ENCODE results near the gene ERBIN. TPM values are rescaled to one million over a fixed set of nuclear protein-coding genes. Genes with fewer than 3 reads are reported as not detected.

Gene ERBIN
- total and polyA plus RNA-seq, 10 of the 15 experiments (the other 5 are each of a cell fraction or from before 2014, with no cell fraction given), result 9.5 to 91.1 (median 49.4) TPM

DNA sequence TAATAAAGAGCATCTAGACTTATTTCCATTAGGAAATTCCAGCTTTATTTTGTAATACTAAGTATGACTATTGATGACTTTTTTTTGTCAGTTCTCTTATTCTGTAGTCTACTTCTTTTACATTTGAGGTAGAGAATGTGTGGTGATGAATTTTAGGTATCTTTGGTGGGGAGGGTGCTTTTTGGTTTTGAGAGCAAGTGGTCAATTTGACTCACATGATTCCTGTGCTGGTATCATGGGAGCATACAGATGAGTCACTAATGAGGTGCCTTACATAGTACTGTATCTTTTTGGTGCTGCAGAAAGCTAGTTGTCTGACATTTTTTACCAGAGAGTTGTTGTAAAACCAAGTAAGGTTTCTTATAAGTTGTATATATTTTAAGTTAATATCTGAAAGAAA lies 35.3 kb downstream of the ERBIN start (continued):
- TF ChIP-seq, protein P1, sequence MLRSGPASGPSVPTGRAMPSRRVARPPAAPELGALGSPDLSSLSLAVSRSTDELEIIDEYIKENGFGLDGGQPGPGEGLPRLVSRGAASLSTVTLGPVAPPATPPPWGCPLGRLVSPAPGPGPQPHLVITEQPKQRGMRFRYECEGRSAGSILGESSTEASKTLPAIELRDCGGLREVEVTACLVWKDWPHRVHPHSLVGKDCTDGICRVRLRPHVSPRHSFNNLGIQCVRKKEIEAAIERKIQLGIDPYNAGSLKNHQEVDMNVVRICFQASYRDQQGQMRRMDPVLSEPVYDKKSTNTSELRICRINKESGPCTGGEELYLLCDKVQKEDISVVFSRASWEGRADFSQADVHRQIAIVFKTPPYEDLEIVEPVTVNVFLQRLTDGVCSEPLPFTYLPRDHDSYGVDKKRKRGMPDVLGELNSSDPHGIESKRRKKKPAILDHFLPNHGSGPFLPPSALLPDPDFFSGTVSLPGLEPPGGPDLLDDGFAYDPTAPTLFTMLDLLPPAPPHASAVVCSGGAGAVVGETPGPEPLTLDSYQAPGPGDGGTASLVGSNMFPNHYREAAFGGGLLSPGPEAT (IDR thresholded peaks at IDR 0.05; ENCODE audit: low read depth), result peak; percentile 51; the same call in 1 of the 2 replicates
- TF ChIP-seq, protein P2, sequence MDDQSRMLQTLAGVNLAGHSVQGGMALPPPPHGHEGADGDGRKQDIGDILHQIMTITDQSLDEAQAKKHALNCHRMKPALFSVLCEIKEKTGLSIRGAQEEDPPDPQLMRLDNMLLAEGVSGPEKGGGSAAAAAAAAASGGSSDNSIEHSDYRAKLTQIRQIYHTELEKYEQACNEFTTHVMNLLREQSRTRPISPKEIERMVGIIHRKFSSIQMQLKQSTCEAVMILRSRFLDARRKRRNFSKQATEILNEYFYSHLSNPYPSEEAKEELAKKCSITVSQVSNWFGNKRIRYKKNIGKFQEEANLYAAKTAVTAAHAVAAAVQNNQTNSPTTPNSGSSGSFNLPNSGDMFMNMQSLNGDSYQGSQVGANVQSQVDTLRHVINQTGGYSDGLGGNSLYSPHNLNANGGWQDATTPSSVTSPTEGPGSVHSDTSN (IDR thresholded peaks at IDR 0.05; ENCODE audit: insufficient replicate concordance, low read depth, low read length), result no peak
- no peak for TF ChIP-seq NR2C1 (IDR thresholded peaks at IDR 0.05)
- no peak for TF ChIP-seq ASH2L (IDR thresholded peaks at IDR 0.05; ENCODE audit: borderline replicate concordance, low read depth)
- TF ChIP-seq SREBF2 (IDR thresholded peaks at IDR 0.05; ENCODE audit: low read length), result no peak
- no peak for TF ChIP-seq ETV6 (conservative IDR thresholded peaks at IDR 0.05 in 1 of 2, IDR thresholded peaks at IDR 0.05 in 1 of 2; ENCODE audit: borderline replicate concordance in 1 of 2, low read depth in 1 of 2)
- no peak for TF ChIP-seq WRNIP1 (IDR thresholded peaks at IDR 0.05; ENCODE audit: borderline replicate concordance, low read depth, low read length)
- no peak for TF ChIP-seq ZSCAN29 (IDR thresholded peaks at IDR 0.05)
- TF ChIP-seq HDGF (IDR thresholded peaks at IDR 0.05), result no peak
- no peak for TF ChIP-seq SIN3A (IDR thresholded peaks at IDR 0.05; ENCODE audit: low read depth, low read length)
- peak; percentile 36; the same call in 1 of the 2 replicates for TF ChIP-seq NBN (IDR thresholded peaks at IDR 0.05)
- no peak for TF ChIP-seq EED (IDR thresholded peaks at IDR 0.05; ENCODE audit: low read depth)
- no peak for TF ChIP-seq SIX5 (IDR thresholded peaks at IDR 0.05; ENCODE audit: low read depth, low read length, severe bottlenecking)
- TF ChIP-seq CHD1 (IDR thresholded peaks at IDR 0.05; ENCODE audit: low read depth, low read length), result no peak
- no peak for TF ChIP-seq ELK1 (IDR thresholded peaks at IDR 0.05; ENCODE audit: low read depth, low read length)
- TF ChIP-seq NR2C2 (IDR thresholded peaks at IDR 0.05; ENCODE audit: borderline replicate concordance, control insufficient read depth, insufficient read length, low read depth), result no peak
- TF ChIP-seq SPI1 (IDR thresholded peaks at IDR 0.05; ENCODE audit: borderline replicate concordance, insufficient read depth, low read depth, low read length), result no peak

Measured in GM12878 (cell line).